ENCODE data around the gene RBM10. TPM values are rescaled to one million over a fixed set of nuclear protein-coding genes. Genes with fewer than 3 reads are reported as not detected.
"Not testable (repeated sequence)": the region's sequence is repeated elsewhere in the genome, so short reads cannot be mapped to it uniquely, and the experiment has no call there.

RBM10 gene
- total RNA-seq, 4 donors from 2014 or later = 24.3 to 27.0 (median 25.4) TPM

DNA sequence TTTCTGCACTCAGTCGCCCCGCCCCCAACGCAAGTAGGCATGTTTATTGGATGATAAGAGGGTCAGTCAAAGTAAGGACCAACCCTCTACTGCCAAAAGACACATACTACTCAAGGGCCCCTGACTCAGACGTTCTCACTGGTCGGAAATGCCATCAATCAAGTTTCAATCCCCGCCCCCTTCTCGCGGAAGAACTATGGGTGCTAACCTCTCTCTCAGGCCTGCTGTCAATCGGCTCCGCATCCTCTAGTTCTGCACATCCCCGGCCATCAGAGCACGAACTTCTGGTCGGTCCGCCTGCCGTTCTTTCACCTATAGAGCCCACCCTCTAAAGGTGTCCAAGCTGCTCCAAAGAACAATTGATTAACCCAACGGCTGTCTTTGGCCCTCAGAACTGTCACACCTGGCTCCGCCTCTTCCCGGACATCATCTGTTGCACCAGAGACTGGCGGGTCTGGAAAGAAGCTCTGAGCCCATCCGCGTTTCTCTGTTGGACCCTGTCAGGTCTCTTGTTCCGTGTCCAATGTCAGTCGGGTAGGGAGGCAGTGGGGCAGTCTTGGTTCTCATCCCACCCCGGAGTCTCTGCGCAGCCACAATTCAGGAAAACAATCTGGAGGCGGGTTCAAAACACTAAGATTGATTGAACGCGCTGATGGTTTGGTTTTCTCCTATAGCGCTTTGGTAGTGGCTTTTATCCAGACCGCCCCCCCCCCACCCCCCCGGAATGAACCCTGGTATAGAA is 15.7 kb upstream of the RBM10 start:
- TF ChIP-seq, protein P1, sequence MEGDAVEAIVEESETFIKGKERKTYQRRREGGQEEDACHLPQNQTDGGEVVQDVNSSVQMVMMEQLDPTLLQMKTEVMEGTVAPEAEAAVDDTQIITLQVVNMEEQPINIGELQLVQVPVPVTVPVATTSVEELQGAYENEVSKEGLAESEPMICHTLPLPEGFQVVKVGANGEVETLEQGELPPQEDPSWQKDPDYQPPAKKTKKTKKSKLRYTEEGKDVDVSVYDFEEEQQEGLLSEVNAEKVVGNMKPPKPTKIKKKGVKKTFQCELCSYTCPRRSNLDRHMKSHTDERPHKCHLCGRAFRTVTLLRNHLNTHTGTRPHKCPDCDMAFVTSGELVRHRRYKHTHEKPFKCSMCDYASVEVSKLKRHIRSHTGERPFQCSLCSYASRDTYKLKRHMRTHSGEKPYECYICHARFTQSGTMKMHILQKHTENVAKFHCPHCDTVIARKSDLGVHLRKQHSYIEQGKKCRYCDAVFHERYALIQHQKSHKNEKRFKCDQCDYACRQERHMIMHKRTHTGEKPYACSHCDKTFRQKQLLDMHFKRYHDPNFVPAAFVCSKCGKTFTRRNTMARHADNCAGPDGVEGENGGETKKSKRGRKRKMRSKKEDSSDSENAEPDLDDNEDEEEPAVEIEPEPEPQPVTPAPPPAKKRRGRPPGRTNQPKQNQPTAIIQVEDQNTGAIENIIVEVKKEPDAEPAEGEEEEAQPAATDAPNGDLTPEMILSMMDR (IDR thresholded peaks at IDR 0.05) = no peak
- peak; percentile 93 for DNase-seq (ENCODE audit: low spot score)
- peak; percentile 97 for ATAC-seq (ENCODE audit: low FRiP score)

DNA sequence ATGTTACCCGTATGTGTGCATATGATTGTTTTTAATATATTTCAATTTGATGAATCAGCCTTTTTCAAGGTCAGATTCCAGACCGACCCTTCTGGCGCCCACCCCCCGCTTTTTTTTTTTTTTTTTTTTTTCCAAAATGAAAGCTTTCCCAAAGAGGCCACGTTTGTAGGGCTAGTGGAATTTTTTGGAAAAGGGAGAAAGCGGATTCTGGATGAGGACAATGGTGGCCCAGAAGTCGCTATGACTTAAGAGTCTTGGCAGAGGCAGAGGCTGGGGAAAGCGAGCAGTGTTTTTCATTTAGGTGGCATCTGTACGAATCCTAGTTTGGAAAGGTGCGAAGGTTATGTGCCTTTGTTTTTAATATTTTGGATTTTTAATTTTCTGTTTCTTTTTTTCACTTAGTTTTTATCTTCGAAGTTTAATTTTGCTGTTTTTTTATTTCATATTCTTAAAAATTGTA is 15.1 kb upstream of the RBM10 start:
- DNase-seq (ENCODE audit: low spot score) (no peak), ATAC-seq (ENCODE audit: low FRiP score) (no peak)
- TF ChIP-seq, protein P1 (IDR thresholded peaks at IDR 0.05) = no peak

DNA sequence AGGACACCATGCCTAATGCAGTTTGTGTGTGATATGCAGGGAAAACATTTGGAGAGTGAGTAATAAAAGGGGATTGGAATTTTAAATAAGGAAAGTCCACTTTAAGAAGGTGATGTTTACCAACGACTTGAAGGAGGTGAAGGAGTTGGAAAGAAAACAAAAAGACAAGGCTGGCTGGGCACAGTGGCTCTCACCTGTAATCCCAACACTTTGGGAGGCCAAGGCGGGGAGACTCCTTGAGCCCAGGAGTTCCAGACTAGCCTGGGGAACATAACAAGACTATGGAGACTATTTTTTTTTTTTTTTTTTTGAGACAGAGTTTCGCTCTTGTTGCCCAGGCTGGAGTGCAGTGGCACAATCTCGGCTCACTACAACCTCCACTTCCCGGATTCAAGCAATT is 11.5 kb upstream of the RBM10 start:
- ATAC-seq (ENCODE audit: low FRiP score) = no peak

DNA sequence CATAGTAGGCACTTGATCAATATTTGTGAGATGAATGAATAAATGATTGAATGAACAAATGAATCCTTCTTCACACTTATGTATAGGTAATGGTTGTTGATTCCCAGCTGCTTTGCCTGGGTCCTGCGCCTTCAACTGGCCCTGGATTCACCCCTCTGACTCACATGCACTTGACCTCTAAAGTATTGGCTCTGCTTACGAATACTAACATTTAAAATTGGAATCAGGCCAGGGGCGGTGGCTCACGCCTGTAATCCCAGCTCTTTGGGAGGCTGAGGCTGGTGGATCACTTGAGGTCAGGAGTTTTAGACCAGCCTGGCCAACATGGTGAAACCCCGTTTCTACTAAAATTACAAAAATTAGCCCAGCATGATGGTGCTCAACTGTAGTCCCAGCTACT is 9.4 kb upstream of the RBM10 start:
- peak; percentile 71 for ATAC-seq (ENCODE audit: low FRiP score)
- DNase-seq (ENCODE audit: low spot score) = not testable (repeated sequence)

More for the DNA sequence above, 11.5 kb upstream of the RBM10 start:
- DNase-seq (ENCODE audit: low spot score) = no peak
- TF ChIP-seq, protein P1 (IDR thresholded peaks at IDR 0.05) = no peak

DNA sequence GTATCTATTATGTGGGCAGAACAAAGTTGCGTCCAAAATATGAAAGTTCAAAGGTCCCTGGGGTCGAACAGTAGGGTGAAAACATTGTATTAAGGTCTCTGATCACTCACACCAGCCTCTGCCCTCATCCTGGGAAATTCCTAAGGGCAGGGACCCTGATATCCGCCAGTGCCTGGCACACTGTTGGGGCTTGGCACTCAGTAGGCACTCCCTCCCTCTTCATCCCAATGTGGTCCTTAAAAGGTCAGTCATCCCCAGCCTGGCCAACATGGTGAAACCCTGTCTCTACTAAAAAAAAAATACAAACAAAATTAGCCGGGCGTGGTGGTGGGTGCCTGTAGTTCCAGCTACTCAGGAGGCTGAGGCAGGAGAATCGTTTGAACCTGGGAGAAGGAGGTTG is 6.8 kb upstream of the RBM10 start:
- TF ChIP-seq, protein P1 (IDR thresholded peaks at IDR 0.05) = no peak
- ATAC-seq (ENCODE audit: low FRiP score) = no peak
- no peak for DNase-seq (ENCODE audit: low spot score)

DNA sequence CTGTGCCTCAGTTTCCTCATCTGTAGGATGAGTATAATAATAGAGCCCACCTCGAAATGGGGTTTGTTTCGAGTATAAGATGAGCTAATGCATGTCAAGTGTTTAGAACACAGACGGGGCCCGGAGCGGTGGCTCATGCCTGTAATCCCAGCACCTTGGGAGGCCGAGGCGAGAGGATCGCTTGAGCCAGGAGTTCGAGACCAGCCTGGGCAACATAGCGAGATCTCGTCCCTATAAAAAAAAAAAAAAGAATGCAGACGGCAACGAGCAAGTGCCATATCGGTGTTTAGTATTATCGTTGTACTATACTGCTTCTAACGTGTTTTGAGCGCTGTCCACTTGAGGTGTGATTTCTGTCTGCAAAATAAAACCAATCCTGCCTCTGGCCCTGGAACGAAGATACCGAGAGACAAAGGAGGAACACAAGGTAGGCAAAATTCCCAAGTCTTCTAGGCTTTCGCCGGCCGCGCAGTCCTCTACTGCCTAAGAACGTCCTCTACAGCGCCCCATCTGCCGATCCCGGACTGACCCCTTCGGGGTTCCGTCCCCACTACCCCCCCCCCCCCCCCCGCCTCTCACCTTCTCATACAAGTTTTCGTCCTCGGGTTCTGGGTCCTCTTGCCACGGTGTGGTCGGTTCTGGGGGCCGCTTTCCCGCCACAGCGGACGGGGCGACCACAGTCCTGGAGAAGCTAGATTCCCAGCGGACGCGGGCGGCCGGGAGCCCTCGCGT is 961 bp upstream of the RBM10 start:
- TF ChIP-seq, protein P1 (IDR thresholded peaks at IDR 0.05) = no peak
- no peak for DNase-seq (ENCODE audit: low spot score)
- peak; percentile 10 for ATAC-seq (ENCODE audit: low FRiP score)

DNA sequence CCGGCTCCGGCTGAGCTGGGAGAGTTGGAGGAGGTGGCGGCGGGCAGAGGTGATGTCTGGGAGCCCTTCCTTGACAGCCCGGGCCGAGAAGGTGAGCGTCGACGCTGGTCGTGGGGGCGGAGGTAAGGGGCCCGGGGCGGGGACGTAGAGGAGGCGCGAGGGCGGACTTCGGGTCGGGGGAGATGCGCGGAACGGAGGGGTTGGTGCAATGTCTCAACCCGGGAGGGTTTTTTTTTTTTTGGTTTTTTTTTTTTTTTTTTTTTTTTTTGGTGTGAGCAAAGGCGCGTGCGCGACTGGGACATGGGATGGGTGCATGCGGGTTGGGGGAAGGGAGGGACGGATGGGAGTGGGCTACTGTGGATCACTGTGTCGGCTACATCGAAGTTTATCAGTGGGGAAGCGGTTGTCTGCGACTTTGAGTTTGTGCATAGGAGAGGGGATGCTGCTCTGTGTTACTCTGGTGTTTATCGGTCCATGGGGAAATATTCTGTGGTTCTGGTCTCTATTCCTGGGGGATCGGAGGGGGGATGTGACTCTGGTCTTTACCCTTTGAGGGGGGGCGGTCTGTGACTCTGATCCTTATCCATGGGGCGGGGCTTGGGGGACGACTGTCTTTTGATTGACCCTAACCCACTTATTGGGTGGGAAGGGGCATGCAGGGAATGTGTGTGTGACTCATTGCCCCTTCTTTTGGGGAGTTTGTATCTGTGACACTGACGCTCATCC is 537 bp downstream of the RBM10 start:
- TF ChIP-seq, protein P1 (IDR thresholded peaks at IDR 0.05) = no peak
- no peak for ATAC-seq (ENCODE audit: low FRiP score)
- no peak for DNase-seq (ENCODE audit: low spot score)

All from omental fat pad (tissue), 4 donors.